A673 (cell line): ENCODE measurements around the gene PFN3.

Experiments
- EZH2 ChIP-seq: fragments of 200-600 bp; sonication (generic); IDR thresholded peaks from 2 replicates; pipeline ENCODE4 v1.6.1; 2017; ENCODE audit warnings: borderline replicate concordance, low read depth, mild to moderate bottlenecking, mixed read lengths, antibody characterized with exemption, low read length; ENCODE audit not compliant: poor library complexity, severe bottlenecking
- TF ChIP-seq, protein P1 (sequence below): fragments of 300-800, 200-600 bp; sonication (generic); conservative IDR thresholded peaks from 2 replicates; pipeline ENCODE4 v1.5.1; 2017; ENCODE audit warnings: low read depth, mild to moderate bottlenecking, antibody characterized with exemption, low read length, moderate library complexity, mixed read lengths

DNA sequence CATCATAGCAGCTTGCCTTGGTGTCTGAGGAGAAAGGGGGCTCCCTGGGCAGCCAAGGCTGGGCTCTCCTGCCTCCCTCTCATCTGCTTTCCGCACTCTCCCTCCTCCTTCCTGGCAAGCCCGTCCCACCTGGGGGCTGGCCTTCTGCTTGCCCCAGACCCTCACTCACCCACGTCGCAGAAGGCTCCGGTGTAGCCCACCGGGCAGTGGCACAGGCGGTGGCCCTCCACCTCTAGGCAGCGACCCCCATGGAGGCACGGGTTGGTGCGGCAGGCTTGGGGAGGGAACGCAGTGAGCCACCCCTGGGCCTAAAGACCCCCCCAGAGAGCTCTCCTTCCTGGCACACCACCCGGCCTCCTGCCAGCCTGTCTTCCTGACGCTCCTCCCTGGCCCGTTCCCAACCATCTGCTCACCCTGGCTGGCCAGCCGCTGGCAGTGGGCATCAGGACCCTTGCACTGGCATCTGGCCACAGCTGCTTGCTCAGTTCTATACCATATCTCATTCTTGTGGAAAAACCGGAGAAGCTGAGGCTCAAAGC, 4.2 kb upstream of the PFN3 start:
- TF ChIP-seq, protein P1, sequence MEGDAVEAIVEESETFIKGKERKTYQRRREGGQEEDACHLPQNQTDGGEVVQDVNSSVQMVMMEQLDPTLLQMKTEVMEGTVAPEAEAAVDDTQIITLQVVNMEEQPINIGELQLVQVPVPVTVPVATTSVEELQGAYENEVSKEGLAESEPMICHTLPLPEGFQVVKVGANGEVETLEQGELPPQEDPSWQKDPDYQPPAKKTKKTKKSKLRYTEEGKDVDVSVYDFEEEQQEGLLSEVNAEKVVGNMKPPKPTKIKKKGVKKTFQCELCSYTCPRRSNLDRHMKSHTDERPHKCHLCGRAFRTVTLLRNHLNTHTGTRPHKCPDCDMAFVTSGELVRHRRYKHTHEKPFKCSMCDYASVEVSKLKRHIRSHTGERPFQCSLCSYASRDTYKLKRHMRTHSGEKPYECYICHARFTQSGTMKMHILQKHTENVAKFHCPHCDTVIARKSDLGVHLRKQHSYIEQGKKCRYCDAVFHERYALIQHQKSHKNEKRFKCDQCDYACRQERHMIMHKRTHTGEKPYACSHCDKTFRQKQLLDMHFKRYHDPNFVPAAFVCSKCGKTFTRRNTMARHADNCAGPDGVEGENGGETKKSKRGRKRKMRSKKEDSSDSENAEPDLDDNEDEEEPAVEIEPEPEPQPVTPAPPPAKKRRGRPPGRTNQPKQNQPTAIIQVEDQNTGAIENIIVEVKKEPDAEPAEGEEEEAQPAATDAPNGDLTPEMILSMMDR, result no peak
- no peak for TF ChIP-seq EZH2
